Renal cortical epithelial cell (primary cell): Measurements from ENCODE around the gene SARNP. TPM values are rescaled to one million over a fixed set of nuclear protein-coding genes. Genes with fewer than 3 reads are reported as not detected.
A peak's percentile ranks its signal among the peaks of the same experiment; 100 is the strongest.

Experiments
- DNase-seq: peaks from one replicate; pipeline ENCODE4 v3.0.0-alpha.2; 2011; ENCODE audit warnings: low read depth
- total RNA-seq: library from RNA; depleted of rRNA; stranded (reverse); fragments of >200 nt; gene quantifications from 2 replicates; pipeline ENCODE4 v1.2.3, GENCODE V29; 2014

Gene SARNP
- total RNA-seq, 1 donor from 2014 or later, result 123 TPM

- DNase-seq, result peak; percentile 35
These were observed 74.7 kb downstream of the SARNP start, which contains the start of gene GDF11 for GRCh38 chr12:55742719-55743405. TSS of gene GDF11 (plus strand) at chr12:55743122. CDS start at chr12:55743317, 195 bp downstream.

DNA sequence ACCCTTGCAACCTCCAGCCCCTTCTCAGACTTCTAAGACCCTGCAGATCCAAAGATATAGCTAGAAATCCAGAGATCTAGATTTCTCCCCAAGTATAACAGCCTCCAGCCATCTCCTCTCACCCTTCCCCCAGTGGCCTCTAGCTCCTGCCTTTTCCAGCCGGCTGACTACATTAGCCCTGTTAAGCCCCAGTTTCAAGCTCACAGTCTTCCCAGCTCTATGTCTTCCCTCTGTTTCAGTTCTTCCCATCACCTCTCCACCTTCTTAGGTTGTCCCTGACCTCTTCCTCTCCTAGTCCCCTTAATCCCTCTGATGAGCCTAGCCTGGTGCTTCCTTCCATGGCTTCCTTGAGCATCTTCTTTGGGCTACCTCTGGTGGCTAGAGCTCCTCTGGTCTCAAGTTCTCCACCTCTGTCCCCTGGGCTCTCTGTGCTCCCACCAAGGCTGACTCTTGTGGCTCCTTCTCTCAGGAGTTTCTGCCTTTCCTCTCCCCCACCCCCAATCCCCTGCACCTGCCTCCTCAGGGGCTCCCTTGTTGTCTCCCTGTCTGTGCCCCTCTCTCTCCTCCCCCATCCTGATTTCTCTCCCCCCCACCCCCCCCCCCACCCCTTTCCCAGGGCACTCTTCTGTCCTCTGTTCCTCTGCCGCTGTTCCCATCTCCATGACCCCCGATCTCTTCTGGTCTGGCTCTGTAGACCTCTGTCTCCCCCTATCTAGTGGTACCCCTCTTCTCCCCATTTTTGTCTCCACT is 75.4 kb downstream of the SARNP start:
- DNase-seq, result no peak

GRCh38 chr12:55739025-55739378 is 78.5 kb downstream of the SARNP start:
- DNase-seq, result no peak

- peak; percentile 80 for DNase-seq
These were observed 79.2 kb downstream of the SARNP start for GRCh38 chr12:55738123-55739024.

DNA sequence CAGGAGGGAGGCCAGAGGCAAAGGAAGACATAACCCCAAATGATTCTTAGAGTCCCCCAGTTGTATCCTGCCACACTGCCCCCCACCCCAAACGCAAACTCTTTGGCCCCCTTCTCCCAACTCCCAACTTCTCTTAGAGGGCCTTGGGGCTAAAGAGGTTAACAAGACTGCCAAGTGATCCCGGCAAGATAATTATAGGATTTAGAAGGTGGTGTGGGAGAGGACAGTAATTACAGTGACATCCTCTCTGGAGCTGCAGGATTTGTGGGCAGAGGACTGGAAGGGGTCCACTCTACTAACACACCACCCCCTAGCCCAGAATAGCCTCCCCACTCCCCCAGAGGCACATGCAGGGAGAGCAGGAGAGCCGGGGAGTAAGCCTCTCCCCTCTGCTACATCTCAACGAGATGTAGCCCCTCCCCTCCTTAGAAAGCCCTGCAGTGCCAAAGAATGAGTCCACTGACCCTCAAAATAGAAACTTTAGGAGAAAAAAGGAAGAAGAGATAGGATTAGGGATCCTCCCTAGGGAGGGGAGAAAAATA is 79.9 kb downstream of the SARNP start:
- no peak for DNase-seq

- peak; percentile 80 for DNase-seq
These were observed 80.5 kb downstream of the SARNP start for GRCh38 chr12:55736780-55737580.

DNA sequence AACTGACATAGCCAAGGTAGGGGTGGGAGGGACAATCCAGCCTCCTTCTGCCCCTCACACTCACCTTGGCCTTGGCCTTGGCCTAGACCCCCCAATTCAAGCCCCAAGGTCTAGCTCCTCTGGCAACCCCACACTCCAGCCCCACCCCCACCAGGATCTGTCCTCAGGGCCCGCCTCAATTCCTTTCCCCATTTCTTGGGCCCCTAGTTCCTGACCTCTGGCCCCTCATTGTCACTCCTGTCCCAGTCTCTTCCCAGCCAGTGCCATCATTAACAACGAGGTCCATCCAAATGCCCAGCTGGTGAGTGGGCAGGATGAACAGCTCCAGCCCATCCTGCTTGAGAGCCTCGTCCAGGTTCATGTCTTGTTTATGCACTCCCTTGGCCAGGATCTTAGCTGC is 81.4 kb downstream of the SARNP start:
- DNase-seq, result no peak

GRCh38 chr12:55734595-55734994 is 82.9 kb downstream of the SARNP start:
- no peak for DNase-seq

DNA sequence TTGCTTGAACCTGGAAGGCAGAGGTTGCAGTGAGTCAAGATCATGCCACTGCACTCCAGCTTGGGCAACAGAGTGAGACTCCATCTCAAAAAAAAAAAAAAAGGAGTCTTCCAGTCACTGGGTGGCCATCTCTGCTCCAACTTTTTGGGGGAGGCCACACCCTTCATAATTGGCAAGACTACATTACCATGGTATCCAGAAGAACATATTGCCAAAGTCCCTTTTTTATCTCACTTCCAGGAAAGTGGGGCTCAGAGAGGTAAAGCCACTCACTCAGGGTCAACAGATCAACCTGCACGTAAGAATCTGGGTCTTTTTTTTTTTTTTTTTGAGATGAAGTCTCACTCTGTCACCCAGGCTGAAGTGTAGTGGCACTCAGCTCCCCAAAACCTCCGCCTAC is 83.7 kb downstream of the SARNP start:
- DNase-seq, result no peak

DNA sequence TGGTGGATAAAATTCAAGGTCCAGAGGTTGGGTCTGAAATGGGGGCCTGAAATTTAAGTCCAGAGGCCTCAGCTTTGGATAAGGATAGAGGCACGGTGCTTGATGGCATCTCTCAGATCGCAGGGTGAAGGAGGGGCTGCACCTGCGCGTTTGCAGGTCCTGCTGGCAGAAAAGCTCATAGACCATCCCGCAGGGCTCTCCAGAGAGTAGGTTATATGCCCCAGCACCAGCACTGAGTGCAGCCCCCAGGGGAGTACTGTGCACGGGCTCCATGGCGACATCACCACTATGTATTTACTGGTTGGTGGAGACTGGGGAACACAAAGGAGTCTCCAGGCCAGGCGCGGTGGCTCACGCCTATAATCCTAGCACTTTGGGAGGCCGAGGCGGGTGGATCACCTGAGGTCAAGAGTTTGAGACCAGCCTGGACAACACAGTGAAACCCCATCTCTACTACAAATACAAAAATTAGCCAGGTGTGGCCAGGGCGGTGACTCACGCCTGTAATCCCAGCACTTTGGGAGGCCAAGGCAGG is 84.4 kb downstream of the SARNP start:
- DNase-seq, result no peak

DNA sequence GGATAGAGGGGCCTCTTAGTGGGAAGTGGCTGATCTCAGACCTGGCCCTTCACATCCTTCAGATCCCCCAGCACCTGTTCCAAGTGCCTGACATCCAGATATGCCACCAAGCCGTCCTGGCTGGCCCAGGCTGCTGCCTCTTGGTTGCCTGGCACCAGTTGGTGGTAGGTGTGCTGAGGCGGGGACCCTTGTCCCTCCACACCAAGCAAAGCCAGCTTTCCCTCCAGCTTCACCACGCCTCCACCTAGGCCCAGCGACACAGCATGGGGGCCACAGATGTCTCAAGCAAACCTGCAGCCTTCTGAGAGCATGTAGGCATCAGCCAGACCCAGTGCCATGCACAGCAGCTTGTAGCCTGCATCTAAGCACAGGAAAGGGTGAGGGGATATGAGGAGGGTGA is 85.2 kb downstream of the SARNP start:
- no peak for DNase-seq

GRCh38 chr12:55729819-55730818 is 87.4 kb downstream of the SARNP start:
- peak; percentile 60 for DNase-seq

- peak; percentile 89 for DNase-seq
These were observed 88.3 kb downstream of the SARNP start, which contains the start of gene CD63 for GRCh38 chr12:55728939-55729818. TSS of gene CD63 (minus strand) at chr12:55729009. CDS start at chr12:55728341, 668 bp downstream.

- DNase-seq, result no peak
These were observed 89.2 kb downstream of the SARNP start for GRCh38 chr12:55728186-55728938.

DNA sequence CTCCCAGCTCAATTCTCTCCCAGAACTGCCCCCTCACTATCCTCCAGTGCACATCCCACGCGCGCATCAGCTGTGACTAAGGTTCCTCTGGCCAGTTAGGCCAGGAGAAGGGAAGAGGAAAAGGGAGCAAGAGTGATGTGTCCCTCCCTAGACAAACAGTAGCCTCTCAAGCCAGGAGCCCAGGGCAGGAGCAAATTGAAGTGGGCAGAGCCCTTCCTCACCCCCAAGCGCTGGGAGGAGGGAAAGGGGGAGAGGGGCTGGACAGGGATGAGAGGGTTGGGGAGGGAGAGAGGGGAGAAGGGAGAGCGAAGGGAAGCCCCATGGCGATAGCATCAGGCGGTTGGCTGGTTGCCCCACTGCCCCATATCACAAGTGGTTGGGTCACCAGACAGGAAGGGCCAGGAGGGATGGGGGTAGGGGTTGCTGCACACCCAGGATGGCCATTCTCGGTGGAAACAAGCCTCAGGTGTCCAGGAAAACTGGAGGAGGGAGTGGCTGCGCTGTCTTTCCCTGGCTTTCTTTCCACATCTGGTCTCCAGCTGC is 89.8 kb downstream of the SARNP start:
- DNase-seq, result peak; percentile 29

- DNase-seq, result no peak
These were observed 90.6 kb downstream of the SARNP start for GRCh38 chr12:55726971-55727370.

GRCh38 chr12:55725556-55725955 is 92.0 kb downstream of the SARNP start:
- DNase-seq, result no peak

- DNase-seq, result no peak
These were observed 92.6 kb downstream of the SARNP start for GRCh38 chr12:55724940-55725309.
